GM12878 (cell line): ENCODE results near the gene EEFSEC. TPM values are rescaled to one million over a fixed set of nuclear protein-coding genes. Genes with fewer than 3 reads are reported as not detected.

Source experiments
- ATAC-seq: fragments of 200-7000 bp; cut with Tn5 transposase; 3 replicates; pipeline ENCODE4 v1.9.1; 2020; ENCODE audit warnings: mild to moderate bottlenecking, moderate library complexity
- BruUV-seq: library from RNA; stranded (reverse); fragments of 400-500 nt; replicated peaks from 2 replicates; lab custom pipeline; 2021; lab: Mats Ljungman, UMichigan
- CTCF ChIA-PET: fragments of 300-600 bp; sonication (Branson Sonifier 250); formaldehyde crosslinking; extraction: SDS; loops from one replicate; lab custom pipeline; 2021; ENCODE audit warnings: inconsistent platforms; lab: Yijun Ruan, JAX
- POLR2A ChIA-PET: fragments of 350-600 bp; formaldehyde crosslinking; extraction: SDS; loops from one replicate; lab custom pipeline; 2021; ENCODE audit warnings: inconsistent platforms; lab: Charles Lee
- RAD21 ChIA-PET: fragments of 300-600 bp; sonication (Branson Sonifier 250); formaldehyde crosslinking; loops from one replicate; lab custom pipeline; 2023; ENCODE audit warnings: antibody characterized with exemption; ENCODE audit not compliant: unreplicated experiment; lab: Charles Lee
- SMC1A ChIA-PET: fragments of 300-600 bp; sonication (Branson Sonifier 250); formaldehyde crosslinking; loops from one replicate; lab custom pipeline; 2023; ENCODE audit not compliant: unreplicated experiment, uncharacterized antibody; lab: Charles Lee
- DNase-seq: peaks from one replicate; pipeline ENCODE4 v3.0.0-alpha.2; 2011; ENCODE audit warnings: low read depth, low spot score
- FAIRE-seq: peaks from 3 replicates; lab custom pipeline; 2011; peaks lifted over from hg19 to GRCh38; lab: Jason Lieb, UNC
- H2AFZ ChIP-seq: 2 replicates; pipeline ENCODE4 v1.6.0; 2011; ENCODE audit warnings: low read depth, low read length, control low read depth; ENCODE audit not compliant: control insufficient read depth
- H3K27ac ChIP-seq: 2 replicates; pipeline ENCODE4 v1.5.1; 2011; ENCODE audit warnings: control low read depth; ENCODE audit not compliant: control insufficient read depth, insufficient read depth
- H3K27me3 ChIP-seq, 2 experiments: replicated peaks in 1 of 2; 2 replicates each; pipeline versions ENCODE4 v1.6.0 to v1.6.1; 2011; ENCODE audit warnings: low read length in 1 of 2; ENCODE audit not compliant: control insufficient read depth in 2 of 2, insufficient read depth in 2 of 2
- H3K36me3 ChIP-seq, 2 experiments: 2 replicates each; pipeline ENCODE4 v1.5.1; 2011; ENCODE audit warnings: low read length in 1 of 2; ENCODE audit not compliant: control insufficient read depth in 2 of 2, insufficient read depth in 2 of 2
- H3K4me1 ChIP-seq: 2 replicates; pipeline ENCODE4 v1.6.1; 2011; ENCODE audit warnings: mild to moderate bottlenecking, low read length, moderate library complexity, mixed read lengths; ENCODE audit not compliant: control insufficient read depth, insufficient read depth
- H3K4me2 ChIP-seq: 2 replicates; pipeline ENCODE4 v1.6.0; 2011; ENCODE audit warnings: control low read depth; ENCODE audit not compliant: control insufficient read depth, insufficient read depth
- H3K4me3 ChIP-seq: fragments of 200-600 bp; sonication (generic); 2 replicates; pipeline ENCODE4 v1.5.1; 2016
- H3K79me2 ChIP-seq: 2 replicates; pipeline ENCODE4 v1.6.0; 2011; ENCODE audit warnings: low read length; ENCODE audit not compliant: control insufficient read depth, insufficient read depth
- H3K9ac ChIP-seq: 2 replicates; pipeline ENCODE4 v1.8.0; 2011; ENCODE audit warnings: low read length, control low read depth, mixed read lengths; ENCODE audit not compliant: control insufficient read depth, insufficient read depth
- H3K9me3 ChIP-seq: replicated peaks from 3 replicates; pipeline ENCODE4 v1.5.1; 2011; ENCODE audit warnings: mild to moderate bottlenecking, low read length; ENCODE audit not compliant: control insufficient read depth, insufficient read depth
- H4K20me1 ChIP-seq: 2 replicates; pipeline ENCODE4 v1.6.0; 2011; ENCODE audit not compliant: control insufficient read depth, insufficient read depth
- ASH2L ChIP-seq: fragments of 300-600, 200-600 bp; sonication (generic); IDR thresholded peaks from 2 replicates; pipeline ENCODE4 v1.6.1; 2017; ENCODE audit warnings: low read depth, mild to moderate bottlenecking, borderline replicate concordance
- ATF3 ChIP-seq: IDR thresholded peaks from 2 replicates; pipeline ENCODE4 v1.6.1; 2011; ENCODE audit warnings: low read depth, mild to moderate bottlenecking, low read length, moderate library complexity, borderline replicate concordance; ENCODE audit errors: extremely low read depth
- CHD2 ChIP-seq: IDR thresholded peaks from 2 replicates; pipeline ENCODE4 v1.6.1; 2011; ENCODE audit warnings: low read depth, low read length, improper control_type of control experiment, borderline replicate concordance
- CREB1 ChIP-seq: IDR thresholded peaks from 2 replicates; pipeline ENCODE4 v1.6.1; 2012; ENCODE audit warnings: low read depth, mild to moderate bottlenecking, inconsistent platforms
- EED ChIP-seq: sonication (generic); IDR thresholded peaks from 2 replicates; pipeline ENCODE4 v1.6.1; 2016; ENCODE audit warnings: antibody characterized with exemption, low read depth
- IKZF1 ChIP-seq: fragments of 450-650 bp; conservative IDR thresholded peaks from 2 replicates; pipeline ENCODE4 v1.6.1; 2017; ENCODE audit warnings: antibody characterized with exemption, mild to moderate bottlenecking
- IKZF2 ChIP-seq, 2 experiments: fragments of 450-650 bp; IDR thresholded peaks; 2 replicates each; pipeline ENCODE4 v1.6.1; 2017; ENCODE audit warnings: mild to moderate bottlenecking in 2 of 2, moderate library complexity in 2 of 2
- JUND ChIP-seq: IDR thresholded peaks from 2 replicates; pipeline ENCODE4 v1.6.1; 2012; ENCODE audit warnings: low read depth, mild to moderate bottlenecking, low read length, improper control_type of control experiment, moderate library complexity
- PKNOX1 ChIP-seq: fragments of 450-650 bp; IDR thresholded peaks from 2 replicates; pipeline ENCODE4 v1.6.1; 2016; ENCODE audit warnings: mild to moderate bottlenecking
- POLR2AphosphoS5 ChIP-seq: IDR thresholded peaks from 2 replicates; pipeline ENCODE4 v1.6.1; 2011; ENCODE audit warnings: mild to moderate bottlenecking, low read length, inconsistent platforms
- POU2F2 ChIP-seq: IDR thresholded peaks from 3 replicates; pipeline ENCODE4 v1.6.1; 2011; ENCODE audit warnings: low read depth, mild to moderate bottlenecking, low read length, borderline replicate concordance
- RCOR1 ChIP-seq: conservative IDR thresholded peaks from 2 replicates; pipeline ENCODE4 v1.6.1; 2012; ENCODE audit warnings: low read depth, low read length, improper control_type of control experiment
- RELA ChIP-seq: fragments of 450-650 bp; IDR thresholded peaks from 2 replicates; pipeline ENCODE4 v1.8.0; 2014; ENCODE audit warnings: borderline replicate concordance; ENCODE audit not compliant: partially characterized antibody
- SREBF2 ChIP-seq: IDR thresholded peaks from 2 replicates; pipeline ENCODE4 v1.6.1; 2012; ENCODE audit warnings: mild to moderate bottlenecking, low read length
- STAT3 ChIP-seq: IDR thresholded peaks from 2 replicates; pipeline ENCODE4 v1.6.1; 2011; ENCODE audit warnings: low read depth, low read length, improper control_type of control experiment
- TBL1XR1 ChIP-seq: IDR thresholded peaks from 2 replicates; pipeline ENCODE4 v1.6.1; 2012; ENCODE audit warnings: low read depth, low read length, improper control_type of control experiment
- TCF7 ChIP-seq: IDR thresholded peaks from 2 replicates; pipeline ENCODE4 v1.6.1; 2014; ENCODE audit warnings: antibody characterized with exemption, borderline replicate concordance
- ZNF217 ChIP-seq: fragments of 450-650 bp; IDR thresholded peaks from 2 replicates; pipeline ENCODE4 v1.6.1; 2017; ENCODE audit warnings: antibody characterized with exemption, mild to moderate bottlenecking
- ZNF622 ChIP-seq: fragments of 450-650 bp; IDR thresholded peaks from 2 replicates; pipeline ENCODE4 v1.6.1; 2017; ENCODE audit warnings: mild to moderate bottlenecking, inconsistent platforms
- WGBS: methylation state at CpG from one replicate; pipeline ENCODE4 v1.1.6; 2016; ENCODE audit warnings: low lambda C conversion rate; ENCODE audit not compliant: insufficient replicate concordance, insufficient coverage; ENCODE audit errors: missing lambda C conversion rate; 5-methylcytosine and 5-hydroxymethylcytosine counted together
- in situ Hi-C: fragments of 300-500 bp; cut with MboI; formaldehyde crosslinking; loops from 9 replicates; pipeline ENCODE4 v1.14.3; 2018; ENCODE audit warnings: mixed read lengths
- intact Hi-C: fragments of 100-400 bp; cut with micrococcal nuclease; formaldehyde crosslinking; loops from one replicate; pipeline ENCODE4 v1.14.2; 2022; ENCODE audit not compliant: unreplicated experiment
- polyA plus RNA-seq, 11 experiments: library from polyadenylated mRNA; depleted of rRNA in 4 of 11; unstranded in 6 of 11; stranded (reverse) in 5 of 11; fragments of >200 nt; fragmentation: Nextera tagmentation in 4 of 11; fragmentation: Illumina TruSeq in 1 of 11; extraction: Ambion mirVana in 4 of 11; extraction: Trizol in 1 of 11; gene quantifications; 1 replicate in 1 of 11; 2 replicates in 10 of 11; pipeline versions ENCODE4 v1.2.1 to v1.2.3, GENCODE V29; 2011 to 2016; ENCODE audit warnings: inconsistent platforms in 2 of 11, missing spikeins in 2 of 11, low read depth in 1 of 11
- total RNA-seq, 4 experiments: library from RNA; depleted of rRNA in 3 of 4; stranded (reverse); fragments of >200 nt in 3 of 4; fragmentation: Illumina TruSeq in 1 of 4; extraction: Trizol in 1 of 4; gene quantifications; 2 replicates each; pipeline versions ENCODE4 v1.2.1 to v1.2.3, GENCODE V29; 2013 to 2021

Gene EEFSEC
- total and polyA plus RNA-seq, 10 of the 15 experiments (the other 5 are each of a cell fraction or from before 2014, with no cell fraction given) = 0.29 to 29.1 (median 16.1) TPM

GRCh38 chr3:128357538-128357937 is 204.3 kb downstream of the EEFSEC start:
- SMC1A ChIA-PET = no interaction called here
- POLR2A ChIA-PET = no interaction called here
- FAIRE-seq = no peak

More at GRCh38 chr3:128357538-128357937, 204.3 kb downstream of the EEFSEC start:
- Histone ChIP-seq H4K20me1 (no peaks in the 10 kb centered on the region), H3K27me3 (no peaks in the 10 kb centered on the region), H3K9ac (no peak overlapping the region), H3K4me2 (no peak overlapping the region), H3K4me1 (no peaks in the 10 kb centered on the region), H2AFZ (no peak overlapping the region), H3K9me3 (no peaks in the 10 kb centered on the region), H3K79me2 (no peaks in the 10 kb centered on the region), H3K36me3 (no peaks in the 10 kb centered on the region; a peak in 1 of 4 replicates), H3K27ac (no peak overlapping the region), H3K4me3 (no peak overlapping the region)
- no TSS peak for BruUV-seq
- ATAC-seq (no peak), DNase-seq (no peak)
- RAD21 ChIA-PET = no interaction called here
- in situ Hi-C loops (no loop called here), intact Hi-C loops (no loop called here)
- TF ChIP-seq ZNF217 = no peak
- no peak for TF ChIP-seq TCF7
- TF ChIP-seq CHD2 = no peak
- no peak for TF ChIP-seq RCOR1
- TF ChIP-seq JUND = no peak
- no peak for TF ChIP-seq POU2F2
- no peak for TF ChIP-seq SREBF2
- no peak for TF ChIP-seq IKZF1
- TF ChIP-seq STAT3 = no peak
- no peak for TF ChIP-seq ATF3
- TF ChIP-seq EED = no peak
- TF ChIP-seq TBL1XR1 = no peak
- TF ChIP-seq POLR2AphosphoS5 = no peak
- no peak for TF ChIP-seq RELA
- no peak for TF ChIP-seq PKNOX1
- no peak for TF ChIP-seq ASH2L
- TF ChIP-seq ZNF622 = no peak
- TF ChIP-seq IKZF2 (IDR thresholded peaks at IDR 0.05) = no peak
- no peak for TF ChIP-seq CREB1
- CTCF ChIA-PET = no interaction called here
- 85% methylated on average over 6 of the region's 6 CpGs for WGBS
